Measurements from ENCODE around the gene CD81.
A peak's percentile ranks its signal among the peaks of the same experiment; 100 is the strongest.

The CD81 gene

GRCh38 chr11:2422461-2423156, 45.5 kb downstream of the CD81 start:
- no peak for DNase-seq

GRCh38 chr11:2423157-2424025, 46.3 kb downstream of the CD81 start:
- DNase-seq = no peak

GRCh38 chr11:2424811-2425495, 47.8 kb downstream of the CD81 start:
- no peak for DNase-seq

- no peak for DNase-seq
These were observed 48.4 kb downstream of the CD81 start for GRCh38 chr11:2425506-2425905.

- no peak for DNase-seq
These were observed 49.1 kb downstream of the CD81 start for GRCh38 chr11:2426221-2426620.

GRCh38 chr11:2426826-2427521, 49.9 kb downstream of the CD81 start:
- no peak for DNase-seq

GRCh38 chr11:2427721-2428321, 50.7 kb downstream of the CD81 start:
- no peak for DNase-seq

GRCh38 chr11:2428322-2428795, 51.2 kb downstream of the CD81 start:
- DNase-seq = peak; percentile 83

- no peak for DNase-seq
These were observed 54.3 kb downstream of the CD81 start for GRCh38 chr11:2431395-2431794.

- no peak for DNase-seq
These were observed 55.1 kb downstream of the CD81 start for GRCh38 chr11:2432171-2432621.

- DNase-seq = no peak
These were observed 55.5 kb downstream of the CD81 start for GRCh38 chr11:2432628-2433071.

GRCh38 chr11:2433106-2433925, 56.2 kb downstream of the CD81 start:
- no peak for DNase-seq

- no peak for DNase-seq
These were observed 56.9 kb downstream of the CD81 start for GRCh38 chr11:2434008-2434407.

GRCh38 chr11:2434506-2435255, 57.6 kb downstream of the CD81 start:
- no peak for DNase-seq

GRCh38 chr11:2435288-2436012, 58.3 kb downstream of the CD81 start:
- DNase-seq = no peak

- no peak for DNase-seq
These were observed 59.0 kb downstream of the CD81 start for GRCh38 chr11:2436013-2436520.

- DNase-seq = no peak
These were observed 59.5 kb downstream of the CD81 start for GRCh38 chr11:2436521-2437031.

- DNase-seq = no peak
These were observed 60.4 kb downstream of the CD81 start for GRCh38 chr11:2437516-2437915.

GRCh38 chr11:2439820-2440219, 62.7 kb downstream of the CD81 start:
- no peak for DNase-seq
